ENCODE results near the gene TMEM132C. TPM values are rescaled to one million over a fixed set of nuclear protein-coding genes. Genes with fewer than 3 reads are reported as not detected.
"Not testable (repeated sequence)": the region's sequence is repeated elsewhere in the genome, so short reads cannot be mapped to it uniquely, and the experiment has no call there.

TMEM132C gene
- total RNA-seq, 3 donors from 2014 or later (not counting 1 experiment from before 2014, with no cell fraction given): 0.08 to 0.41 TPM; not detected in 1

DNA sequence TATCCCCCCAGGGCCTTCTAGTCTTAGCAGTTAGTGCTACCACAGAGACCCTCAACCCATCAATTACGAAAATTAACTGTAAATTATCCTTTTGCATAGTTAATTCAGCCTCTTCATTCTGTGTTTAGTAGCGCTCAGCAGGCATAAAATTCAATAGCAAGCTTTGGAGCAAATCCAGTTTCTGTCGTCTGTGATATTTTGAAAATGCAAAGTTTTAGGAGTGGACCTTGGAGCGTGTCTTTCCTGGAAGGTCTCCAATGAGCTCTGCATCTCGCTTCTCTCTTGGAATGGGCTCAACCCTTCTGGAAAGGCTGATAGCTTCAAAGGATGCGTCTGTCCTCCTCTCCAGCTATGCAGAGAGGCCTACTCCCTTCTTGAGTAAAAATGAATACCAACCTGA lies 333.9 kb downstream of the TMEM132C start:
- 83% methylated on average over 6 of the region's 6 CpGs for WGBS (ENCODE audit: insufficient coverage)
- no peak for ATAC-seq
- no peaks in the 10 kb centered on the region for H3K36me3 ChIP-seq (ENCODE audit: control insufficient read depth, insufficient read depth, low read length)
- H3K4me1 ChIP-seq (ENCODE audit: control insufficient read depth, insufficient read depth, low read length): no peaks in the 10 kb centered on the region
- H3K4me3 ChIP-seq (ENCODE audit: low read length): no peak overlapping the region
- H3K27ac ChIP-seq (ENCODE audit: low read length): no peak overlapping the region
- no peaks in the 10 kb centered on the region for H3K4me1 Mint-ChIP-seq
- H3K36me3 Mint-ChIP-seq: no peaks in the 10 kb centered on the region
- H3K9me3 ChIP-seq (ENCODE audit: control insufficient read depth, insufficient read depth, low read length): no peaks in the 10 kb centered on the region
- no peak overlapping the region for H3K27ac Mint-ChIP-seq
- DNase-seq: no peak
- no peaks in the 10 kb centered on the region for H3K27me3 ChIP-seq (ENCODE audit: control insufficient read depth, insufficient read depth, low read length)
- intact Hi-C loops (cut with micrococcal nuclease): no loop called here
- TF ChIP-seq, protein P1, sequence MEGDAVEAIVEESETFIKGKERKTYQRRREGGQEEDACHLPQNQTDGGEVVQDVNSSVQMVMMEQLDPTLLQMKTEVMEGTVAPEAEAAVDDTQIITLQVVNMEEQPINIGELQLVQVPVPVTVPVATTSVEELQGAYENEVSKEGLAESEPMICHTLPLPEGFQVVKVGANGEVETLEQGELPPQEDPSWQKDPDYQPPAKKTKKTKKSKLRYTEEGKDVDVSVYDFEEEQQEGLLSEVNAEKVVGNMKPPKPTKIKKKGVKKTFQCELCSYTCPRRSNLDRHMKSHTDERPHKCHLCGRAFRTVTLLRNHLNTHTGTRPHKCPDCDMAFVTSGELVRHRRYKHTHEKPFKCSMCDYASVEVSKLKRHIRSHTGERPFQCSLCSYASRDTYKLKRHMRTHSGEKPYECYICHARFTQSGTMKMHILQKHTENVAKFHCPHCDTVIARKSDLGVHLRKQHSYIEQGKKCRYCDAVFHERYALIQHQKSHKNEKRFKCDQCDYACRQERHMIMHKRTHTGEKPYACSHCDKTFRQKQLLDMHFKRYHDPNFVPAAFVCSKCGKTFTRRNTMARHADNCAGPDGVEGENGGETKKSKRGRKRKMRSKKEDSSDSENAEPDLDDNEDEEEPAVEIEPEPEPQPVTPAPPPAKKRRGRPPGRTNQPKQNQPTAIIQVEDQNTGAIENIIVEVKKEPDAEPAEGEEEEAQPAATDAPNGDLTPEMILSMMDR (IDR thresholded peaks at IDR 0.05): no peak
- peaks cover 3 to 18% of the 10 kb centered on the region in 2 donors for H3K27me3 Mint-ChIP-seq (ENCODE audit: low read depth in 2 of 2)
- H3K4me3 Mint-ChIP-seq: no peak overlapping the region
- no peaks in the 10 kb centered on the region for H3K9me3 Mint-ChIP-seq

GRCh38 chr12:128603573-128604115 lies 336.7 kb downstream of the TMEM132C start:
- no peaks in the 10 kb centered on the region for H3K9me3 ChIP-seq (ENCODE audit: control insufficient read depth, insufficient read depth, low read length)
- ATAC-seq (no peak), DNase-seq (no peak)
- Mint-ChIP-seq H3K27ac (no peak overlapping the region), H3K9me3 (no peaks in the 10 kb centered on the region), H3K27me3 (ENCODE audit: low read depth in 2 of 2) (no peaks in the 10 kb centered on the region), H3K36me3 (no peaks in the 10 kb centered on the region), H3K4me3 (no peak overlapping the region), H3K4me1 (no peaks in the 10 kb centered on the region)
- H3K4me3 ChIP-seq (ENCODE audit: low read length): no peak overlapping the region
- H3K27me3 ChIP-seq (ENCODE audit: control insufficient read depth, insufficient read depth, low read length): no peaks in the 10 kb centered on the region
- H3K27ac ChIP-seq (ENCODE audit: low read length): no peak overlapping the region
- no peaks in the 10 kb centered on the region for H3K36me3 ChIP-seq (ENCODE audit: control insufficient read depth, insufficient read depth, low read length)
- intact Hi-C loops (cut with micrococcal nuclease): no loop called here
- TF ChIP-seq, protein P1 (IDR thresholded peaks at IDR 0.05): no peak
- 62% methylated on average over 4 of the region's 4 CpGs for WGBS (ENCODE audit: insufficient coverage)
- H3K4me1 ChIP-seq (ENCODE audit: control insufficient read depth, insufficient read depth, low read length): no peaks in the 10 kb centered on the region

GRCh38 chr12:128604219-128604618 lies 337.2 kb downstream of the TMEM132C start:
- DNase-seq; H3K9me3 Mint-ChIP-seq; ATAC-seq; H3K4me3 ChIP-seq (ENCODE audit: low read length); H3K27ac Mint-ChIP-seq; H3K9me3 ChIP-seq (ENCODE audit: control insufficient read depth, insufficient read depth, low read length); H3K4me3 Mint-ChIP-seq; H3K27ac ChIP-seq (ENCODE audit: low read length); H3K36me3 ChIP-seq (ENCODE audit: control insufficient read depth, insufficient read depth, low read length); H3K36me3 Mint-ChIP-seq; H3K27me3 ChIP-seq (ENCODE audit: control insufficient read depth, insufficient read depth, low read length); H3K27me3 Mint-ChIP-seq (ENCODE audit: low read depth in 2 of 2); H3K4me1 ChIP-seq (ENCODE audit: control insufficient read depth, insufficient read depth, low read length); H3K4me1 Mint-ChIP-seq; intact Hi-C loops (cut with micrococcal nuclease): not testable (repeated sequence)
- 79% methylated on average over 1 of the region's 1 CpG for WGBS (ENCODE audit: insufficient coverage)

GRCh38 chr12:128606051-128606450 lies 339.1 kb downstream of the TMEM132C start:
- H3K27me3 ChIP-seq (ENCODE audit: control insufficient read depth, insufficient read depth, low read length): no peaks in the 10 kb centered on the region
- no peak for ATAC-seq
- H3K27ac ChIP-seq (ENCODE audit: low read length): no peak overlapping the region
- no peak for DNase-seq
- Mint-ChIP-seq H3K27ac (no peak overlapping the region), H3K4me1 (no peaks in the 10 kb centered on the region), H3K36me3 (no peaks in the 10 kb centered on the region), H3K4me3 (no peak overlapping the region), H3K9me3 (no peaks in the 10 kb centered on the region), H3K27me3 (ENCODE audit: low read depth in 2 of 2) (no peaks in the 10 kb centered on the region)
- H3K9me3 ChIP-seq (ENCODE audit: control insufficient read depth, insufficient read depth, low read length): no peaks in the 10 kb centered on the region
- TF ChIP-seq, protein P1 (IDR thresholded peaks at IDR 0.05): no peak
- no peaks in the 10 kb centered on the region for H3K36me3 ChIP-seq (ENCODE audit: control insufficient read depth, insufficient read depth, low read length)
- H3K4me1 ChIP-seq (ENCODE audit: control insufficient read depth, insufficient read depth, low read length): no peaks in the 10 kb centered on the region
- WGBS (ENCODE audit: insufficient coverage): 66% methylated on average over 4 of the region's 4 CpGs
- intact Hi-C loops (cut with micrococcal nuclease): no loop called here
- no peak overlapping the region for H3K4me3 ChIP-seq (ENCODE audit: low read length)

Data from natural killer cell (primary cell).